OCI-LY1 (cell line): ENCODE data around the gene DIP2C.
"Not testable (repeated sequence)": the region's sequence is repeated elsewhere in the genome, so short reads cannot be mapped to it uniquely, and the experiment has no call there.

Source experiments
- H2AFZ ChIP-seq: fragments of 200-600 bp; sonication (generic), shearing (Covaris generic); 2 replicates; pipeline ENCODE4 v1.6.0; 2014; ENCODE audit warnings: antibody characterized with exemption, mild to moderate bottlenecking, low read length
- H3F3A ChIP-seq: fragments of 200-600 bp; sonication (generic), shearing (Covaris generic); 2 replicates; pipeline ENCODE4 v1.6.0; 2014; ENCODE audit warnings: mild to moderate bottlenecking, antibody characterized with exemption, low read length, moderate library complexity; ENCODE audit not compliant: insufficient read depth
- H3K27ac ChIP-seq: fragments of 200-600 bp; sonication (generic); 2 replicates; pipeline ENCODE4 v1.5.1; 2014; ENCODE audit warnings: low read length, mixed run types, mild to moderate bottlenecking, low read depth; ENCODE audit not compliant: poor library complexity, severe bottlenecking
- H3K27me3 ChIP-seq: fragments of 200-600 bp; sonication (generic); 2 replicates; pipeline ENCODE4 v1.6.0; 2014; ENCODE audit warnings: antibody characterized with exemption, mild to moderate bottlenecking, low read length, moderate library complexity; ENCODE audit not compliant: insufficient read depth
- H3K36me3 ChIP-seq: fragments of 200-600 bp; sonication (generic); 2 replicates; pipeline ENCODE4 v1.6.1; 2014; ENCODE audit warnings: mild to moderate bottlenecking, antibody characterized with exemption, low read length, moderate library complexity, mixed read lengths; ENCODE audit not compliant: insufficient read depth
- H3K4me1 ChIP-seq: fragments of 200-600 bp; sonication (generic); 2 replicates; pipeline ENCODE4 v1.5.1; 2014; ENCODE audit warnings: mild to moderate bottlenecking, low read length, moderate library complexity; ENCODE audit not compliant: insufficient read depth, severe bottlenecking
- H3K4me2 ChIP-seq: fragments of 200-600 bp; sonication (generic), shearing (Covaris generic); 2 replicates; pipeline ENCODE4 v1.6.1; 2014; ENCODE audit warnings: low read length
- H3K4me3 ChIP-seq: fragments of 200-600 bp; sonication (generic); 2 replicates; pipeline ENCODE4 v1.5.1; 2014; ENCODE audit warnings: low read length, low read depth, mild to moderate bottlenecking, mixed read lengths; ENCODE audit not compliant: poor library complexity, severe bottlenecking
- H3K79me2 ChIP-seq: fragments of 200-600 bp; shearing (Covaris generic); 2 replicates; pipeline ENCODE4 v1.6.1; 2016; ENCODE audit warnings: mixed run types, low read length, mixed read lengths; ENCODE audit not compliant: insufficient read depth
- H3K9ac ChIP-seq: fragments of 200-600 bp; sonication (generic), shearing (Covaris generic); 2 replicates; pipeline ENCODE4 v1.6.1; 2014; ENCODE audit warnings: mild to moderate bottlenecking, low read length, mixed read lengths
- H3K9me2 ChIP-seq: fragments of 200-600 bp; sonication (generic), shearing (Covaris generic); 2 replicates; pipeline ENCODE4 v1.6.1; 2014; ENCODE audit warnings: low read depth, mild to moderate bottlenecking, low read length, mixed read lengths
- H3K9me3 ChIP-seq: fragments of 200-600 bp; shearing (Covaris generic); 2 replicates; pipeline ENCODE4 v1.6.1; 2014; ENCODE audit warnings: low read length, mixed read lengths
- H4K20me1 ChIP-seq: fragments of 200-600 bp; sonication (generic), shearing (Covaris generic); 2 replicates; pipeline ENCODE4 v1.6.0; 2016; ENCODE audit warnings: mild to moderate bottlenecking, low read length; ENCODE audit not compliant: insufficient read depth
- CTCF ChIP-seq: fragments of 200-600 bp; sonication (generic), shearing (Covaris generic); IDR thresholded peaks from 2 replicates; pipeline ENCODE4 v1.5.1; 2017; ENCODE audit warnings: mild to moderate bottlenecking, antibody characterized with exemption, low read length, moderate library complexity, mixed read lengths
- EZH2 ChIP-seq: fragments of 200-600 bp; sonication (generic), shearing (Covaris generic); IDR thresholded peaks from 2 replicates; pipeline ENCODE4 v1.8.0; 2017; ENCODE audit warnings: borderline replicate concordance, mixed run types, mild to moderate bottlenecking, antibody characterized with exemption, low read length, moderate library complexity, mixed read lengths

Gene DIP2C

GRCh38 chr10:427761-428519 lies 261.5 kb downstream of the DIP2C start:
- Histone ChIP-seq H4K20me1 (no peaks in the 10 kb centered on the region), H3K9ac (no peak overlapping the region), H3K4me1 (no peaks in the 10 kb centered on the region), H3F3A (no peaks in the 10 kb centered on the region), H3K27ac (no peak overlapping the region), H2AFZ (no peak overlapping the region), H3K4me3 (no peak overlapping the region), H3K36me3 (peaks cover 88% of the 10 kb centered on the region), H3K9me3 (no peaks in the 10 kb centered on the region), H3K4me2 (no peak overlapping the region), H3K79me2 (peaks cover 15% of the 10 kb centered on the region), H3K9me2 (no peaks in the 10 kb centered on the region), H3K27me3 (no peaks in the 10 kb centered on the region)
- TF ChIP-seq EZH2 (no peak), CTCF (no peak)

GRCh38 chr10:425365-425764 lies 264.1 kb downstream of the DIP2C start:
- not testable (repeated sequence) for H3K4me3 ChIP-seq, H3K4me2 ChIP-seq, H2AFZ ChIP-seq, H3K27ac ChIP-seq, H3F3A ChIP-seq, H3K9me2 ChIP-seq, H3K27me3 ChIP-seq, H4K20me1 ChIP-seq, H3K4me1 ChIP-seq, H3K9ac ChIP-seq, H3K9me3 ChIP-seq
- Histone ChIP-seq H3K79me2 (peaks cover 15% of the 10 kb centered on the region), H3K36me3 (peaks cover 88% of the 10 kb centered on the region)

- not testable (repeated sequence) for H3K9me3 ChIP-seq, H3K4me3 ChIP-seq, H3K4me1 ChIP-seq, H4K20me1 ChIP-seq, H3K4me2 ChIP-seq, H3K9ac ChIP-seq, H3F3A ChIP-seq, H2AFZ ChIP-seq, H3K27me3 ChIP-seq, H3K9me2 ChIP-seq, H3K27ac ChIP-seq
- Histone ChIP-seq H3K79me2 (peaks cover 15% of the 10 kb centered on the region), H3K36me3 (peaks cover 88% of the 10 kb centered on the region)
These were observed 264.7 kb downstream of the DIP2C start for GRCh38 chr10:424724-425123.

GRCh38 chr10:423178-423577 lies 266.3 kb downstream of the DIP2C start:
- no peaks in the 10 kb centered on the region for H3K27me3 ChIP-seq
- no peaks in the 10 kb centered on the region for H3K9me2 ChIP-seq
- H3K9ac ChIP-seq = no peak overlapping the region

More at GRCh38 chr10:423178-423577, 266.3 kb downstream of the DIP2C start:
- no peaks in the 10 kb centered on the region for H3F3A ChIP-seq
- H3K9me3 ChIP-seq = no peaks in the 10 kb centered on the region
- H3K4me3 ChIP-seq = no peak overlapping the region
- H3K79me2 ChIP-seq = peaks cover 15% of the 10 kb centered on the region
- H3K27ac ChIP-seq = no peak overlapping the region
- no peak for TF ChIP-seq EZH2
- H3K4me1 ChIP-seq = no peaks in the 10 kb centered on the region
- no peak overlapping the region for H2AFZ ChIP-seq
- no peak overlapping the region for H3K4me2 ChIP-seq
- no peaks in the 10 kb centered on the region for H4K20me1 ChIP-seq
- peaks cover 92% of the 10 kb centered on the region for H3K36me3 ChIP-seq
